GM23338 (cell line): Measurements from ENCODE around the gene DGLUCY.

Experiments used
- EZH2 ChIP-seq: fragments of 200-600 bp; sonication (generic); IDR thresholded peaks from one replicate; pipeline ENCODE4 v1.8.0; 2017; ENCODE audit warnings: antibody characterized with exemption, mild to moderate bottlenecking, low read depth; ENCODE audit not compliant: unreplicated experiment
- EZH2phosphoT487 ChIP-seq: fragments of 200-600 bp; sonication (generic); IDR thresholded peaks from one replicate; pipeline ENCODE4 v1.8.1; 2018; ENCODE audit warnings: antibody characterized with exemption; ENCODE audit not compliant: unreplicated experiment
- JUNB ChIP-seq: IDR thresholded peaks from one replicate; pipeline ENCODE4 v1.6.1; 2016; ENCODE audit warnings: antibody characterized with exemption; ENCODE audit not compliant: unreplicated experiment
- NANOG ChIP-seq: IDR thresholded peaks from 2 replicates; pipeline ENCODE4 v1.6.1; 2016; ENCODE audit warnings: antibody characterized with exemption, borderline replicate concordance
- POLR2AphosphoS5 ChIP-seq: IDR thresholded peaks from 2 replicates; pipeline ENCODE4 v1.6.1; 2016; ENCODE audit warnings: antibody characterized with exemption, low read depth
- ZNF331 ChIP-seq: fragments of 250-450 bp; sonication (Bioruptor Pico); IDR thresholded peaks from 2 replicates; pipeline ENCODE4 v1.5.0; 2020; ENCODE audit warnings: low read depth, mild to moderate bottlenecking, moderate library complexity
- TF ChIP-seq, protein P1 (sequence below), 2 experiments: fragments of 200-600 bp in 1 of 2; sonication (generic) in 1 of 2; conservative IDR thresholded peaks; 2 replicates each; pipeline versions ENCODE4 v1.5.1 to v1.6.1; 2016 to 2017; ENCODE audit warnings: antibody characterized with exemption in 2 of 2, low read depth in 2 of 2, mild to moderate bottlenecking in 2 of 2, moderate library complexity in 1 of 2
- TF ChIP-seq, protein P2 (sequence below): IDR thresholded peaks from 2 replicates; pipeline ENCODE4 v1.6.1; 2016; ENCODE audit warnings: antibody characterized with exemption

DNA sequence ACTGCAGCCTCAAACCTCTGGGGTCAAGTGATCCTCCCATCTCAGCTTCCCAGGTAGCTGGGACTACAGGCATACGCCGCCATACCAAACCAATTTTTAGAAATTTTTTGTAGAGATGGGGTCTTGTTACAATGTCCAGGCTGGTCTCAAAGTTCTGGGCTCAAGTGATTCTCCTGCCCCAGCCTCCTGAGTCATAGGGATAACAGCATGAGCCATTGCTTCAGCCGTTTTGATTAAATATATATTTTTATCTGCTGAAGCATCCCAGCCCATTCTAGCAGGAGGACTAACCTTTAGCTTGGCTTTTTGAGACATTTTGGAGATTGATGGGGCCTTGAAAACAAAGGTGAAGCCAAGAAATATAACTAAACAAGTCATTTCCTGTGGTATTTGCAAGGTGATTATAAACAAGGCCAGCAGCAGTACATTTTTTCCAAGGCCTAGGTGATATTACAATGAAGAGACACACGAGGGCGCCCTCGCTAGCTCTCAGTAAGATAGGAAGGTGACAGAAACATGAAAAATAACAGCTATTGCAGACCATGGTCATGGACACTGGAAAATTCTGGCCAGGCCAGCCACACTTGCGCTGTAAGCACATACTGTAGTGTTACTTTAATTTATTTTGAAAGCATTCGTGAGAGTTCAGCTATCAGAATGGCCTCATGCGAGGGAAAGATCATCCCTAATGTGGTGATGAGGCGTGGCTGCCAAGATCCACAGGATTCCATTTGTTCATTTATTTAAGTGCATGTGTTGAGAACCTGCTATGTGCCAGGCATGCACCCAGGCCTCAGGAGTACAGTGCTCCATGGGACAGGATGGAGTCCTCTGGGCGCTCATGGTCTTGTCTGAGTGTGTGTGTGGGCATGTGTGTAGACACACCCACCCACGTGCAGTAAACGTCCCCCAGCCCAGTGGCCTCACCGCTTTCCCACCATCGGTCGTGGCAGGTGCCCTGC lies 63.5 kb downstream of the DGLUCY start:
- TF ChIP-seq, protein P1, sequence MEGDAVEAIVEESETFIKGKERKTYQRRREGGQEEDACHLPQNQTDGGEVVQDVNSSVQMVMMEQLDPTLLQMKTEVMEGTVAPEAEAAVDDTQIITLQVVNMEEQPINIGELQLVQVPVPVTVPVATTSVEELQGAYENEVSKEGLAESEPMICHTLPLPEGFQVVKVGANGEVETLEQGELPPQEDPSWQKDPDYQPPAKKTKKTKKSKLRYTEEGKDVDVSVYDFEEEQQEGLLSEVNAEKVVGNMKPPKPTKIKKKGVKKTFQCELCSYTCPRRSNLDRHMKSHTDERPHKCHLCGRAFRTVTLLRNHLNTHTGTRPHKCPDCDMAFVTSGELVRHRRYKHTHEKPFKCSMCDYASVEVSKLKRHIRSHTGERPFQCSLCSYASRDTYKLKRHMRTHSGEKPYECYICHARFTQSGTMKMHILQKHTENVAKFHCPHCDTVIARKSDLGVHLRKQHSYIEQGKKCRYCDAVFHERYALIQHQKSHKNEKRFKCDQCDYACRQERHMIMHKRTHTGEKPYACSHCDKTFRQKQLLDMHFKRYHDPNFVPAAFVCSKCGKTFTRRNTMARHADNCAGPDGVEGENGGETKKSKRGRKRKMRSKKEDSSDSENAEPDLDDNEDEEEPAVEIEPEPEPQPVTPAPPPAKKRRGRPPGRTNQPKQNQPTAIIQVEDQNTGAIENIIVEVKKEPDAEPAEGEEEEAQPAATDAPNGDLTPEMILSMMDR (conservative IDR thresholded peaks at IDR 0.05; ENCODE audit: low read depth in 2 of 2): peak; percentile 84 to 90
- TF ChIP-seq POLR2AphosphoS5: no peak
- no peak for TF ChIP-seq EZH2
- no peak for TF ChIP-seq ZNF331 (CRISPR knock-in tag)
- TF ChIP-seq NANOG: no peak
- TF ChIP-seq, protein P2, sequence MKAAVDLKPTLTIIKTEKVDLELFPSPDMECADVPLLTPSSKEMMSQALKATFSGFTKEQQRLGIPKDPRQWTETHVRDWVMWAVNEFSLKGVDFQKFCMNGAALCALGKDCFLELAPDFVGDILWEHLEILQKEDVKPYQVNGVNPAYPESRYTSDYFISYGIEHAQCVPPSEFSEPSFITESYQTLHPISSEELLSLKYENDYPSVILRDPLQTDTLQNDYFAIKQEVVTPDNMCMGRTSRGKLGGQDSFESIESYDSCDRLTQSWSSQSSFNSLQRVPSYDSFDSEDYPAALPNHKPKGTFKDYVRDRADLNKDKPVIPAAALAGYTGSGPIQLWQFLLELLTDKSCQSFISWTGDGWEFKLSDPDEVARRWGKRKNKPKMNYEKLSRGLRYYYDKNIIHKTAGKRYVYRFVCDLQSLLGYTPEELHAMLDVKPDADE: no peak
- no peak for TF ChIP-seq EZH2phosphoT487
- no peak for TF ChIP-seq JUNB
